ENCODE data around the gene YY1. TPM values are rescaled to one million over a fixed set of nuclear protein-coding genes. Genes with fewer than 3 reads are reported as not detected.

The YY1 gene
- total and polyA plus RNA-seq, 2 of the 4 experiments (the other 2 are of a cell fraction) = 21.7 to 29.9 TPM

Small RNA genes within 50 kb of the gene (microRNA-seq; reads per million reads assigned to microRNA genes)
- 455 to 507 reads per million in 2 experiments for gene MIR345 (ENCODE audit: insufficient read depth in 1 of 2, insufficient read length in 1 of 2, unreplicated experiment in 1 of 2)
- not detected for gene MIR6764 (ENCODE audit: unreplicated experiment)
- gene RN7SL523P (ENCODE audit: insufficient read depth, insufficient read length) = not detected

Small RNA genes within 50 kb of the gene (small RNA-seq; reads per million reads assigned to genes)
- gene MIR345 = 0.42 to 40.7 (median 19.3) reads per million in 5 experiments
- 0 reads per million in 5 experiments for gene RN7SL523P

Other genes starting within 250 kb of the YY1 start
- 7.2 TPM in 2 replicates for gene EVL, start 173.7 kb upstream of the YY1 start, total RNA-seq (2012; rRNA removed)
- gene EVL, start 173.7 kb upstream of the YY1 start, polyA plus RNA-seq (2012; rRNA removed) = 36.5 and 36.6 TPM in 2 replicates
- not detected in 2 replicates for gene DEGS2, start 79.5 kb upstream of the YY1 start, total RNA-seq (2012; rRNA removed)
- not detected in 2 replicates for gene DEGS2, start 79.5 kb upstream of the YY1 start, polyA plus RNA-seq (2012; rRNA removed)
- gene SLC25A29, start 67.3 kb downstream of the YY1 start, total RNA-seq (2012; rRNA removed) = 6.5 and 6.9 TPM in 2 replicates
- gene SLC25A29, start 67.3 kb downstream of the YY1 start, polyA plus RNA-seq (2012; rRNA removed) = 37.7 and 42.6 TPM in 2 replicates
- gene SLC25A47, start 84.2 kb downstream of the YY1 start, total RNA-seq (2012; rRNA removed) = not detected in 2 replicates
- not detected in 2 replicates for gene SLC25A47, start 84.2 kb downstream of the YY1 start, polyA plus RNA-seq (2012; rRNA removed)
- 22.5 and 25.8 TPM in 2 replicates for gene WDR25, start 137.3 kb downstream of the YY1 start, total RNA-seq (2012; rRNA removed)
- gene WDR25, start 137.3 kb downstream of the YY1 start, polyA plus RNA-seq (2012; rRNA removed) = 16.6 and 16.9 TPM in 2 replicates